ENCODE results near the gene PTGES3L. TPM values are rescaled to one million over a fixed set of nuclear protein-coding genes. Genes with fewer than 3 reads are reported as not detected.

PTGES3L gene
- total and polyA plus RNA-seq, 2 of the 13 experiments (the other 11 are each of a cell fraction or from before 2014, with no cell fraction given) = 1.2 to 2.9 TPM

- TF ChIP-seq ZNF597 (CRISPR knock-in tag; IDR thresholded peaks at IDR 0.05) (no peak), TSC22D2 (CRISPR knock-in tag; IDR thresholded peaks at IDR 0.05; ENCODE audit: borderline replicate concordance) (no peak), THRA (CRISPR knock-in tag; IDR thresholded peaks at IDR 0.05; ENCODE audit: borderline replicate concordance) (0 out of 2 replicates have a peak, but pooled peaks have one; percentile 30), USF2 (IDR thresholded peaks at IDR 0.05; ENCODE audit: low read depth, low read length) (no peak), USF2 (CRISPR knock-in tag; IDR thresholded peaks at IDR 0.05; ENCODE audit: borderline replicate concordance) (no peak), ETV6 (CRISPR knock-in tag; conservative IDR thresholded peaks at IDR 0.05) (0 out of 2 replicates have a peak, but pooled peaks have one; percentile 30), ZNF350 (CRISPR knock-in tag; IDR thresholded peaks at IDR 0.05; ENCODE audit: borderline replicate concordance, low read depth) (peak; percentile 84), ZNF558 (CRISPR knock-in tag; IDR thresholded peaks at IDR 0.05; ENCODE audit: borderline replicate concordance) (no peak), RBAK (CRISPR knock-in tag; IDR thresholded peaks at IDR 0.05) (0 out of 2 replicates have a peak, but pooled peaks have one; percentile 23), NFAT5 (CRISPR knock-in tag; IDR thresholded peaks at IDR 0.05) (no peak), ZNF280D (CRISPR knock-in tag; IDR thresholded peaks at IDR 0.05) (no peak), ZNF296 (CRISPR knock-in tag; conservative IDR thresholded peaks at IDR 0.05) (no peak), MXD3 (CRISPR knock-in tag; IDR thresholded peaks at IDR 0.05) (0 out of 2 replicates have a peak, but pooled peaks have one; percentile 49)
Observed at GRCh38 chr17:43024407-43025289, 44.8 kb upstream of the PTGES3L start, which contains the start of gene RND2 (continued).

Data from HepG2 (cell line).